GM18507 (cell line): ENCODE results near the gene SRRM4.

Experiments
- DNase-seq: peaks from one replicate; pipeline ENCODE4 v3.0.0; 2011; ENCODE audit warnings: low read depth; ENCODE audit not compliant: insufficient read length; ENCODE audit errors: extremely low spot score
- FAIRE-seq: peaks from 2 replicates; lab custom pipeline; 2011; peaks lifted over from hg19 to GRCh38; lab: Jason Lieb, UNC

Gene SRRM4

DNA sequence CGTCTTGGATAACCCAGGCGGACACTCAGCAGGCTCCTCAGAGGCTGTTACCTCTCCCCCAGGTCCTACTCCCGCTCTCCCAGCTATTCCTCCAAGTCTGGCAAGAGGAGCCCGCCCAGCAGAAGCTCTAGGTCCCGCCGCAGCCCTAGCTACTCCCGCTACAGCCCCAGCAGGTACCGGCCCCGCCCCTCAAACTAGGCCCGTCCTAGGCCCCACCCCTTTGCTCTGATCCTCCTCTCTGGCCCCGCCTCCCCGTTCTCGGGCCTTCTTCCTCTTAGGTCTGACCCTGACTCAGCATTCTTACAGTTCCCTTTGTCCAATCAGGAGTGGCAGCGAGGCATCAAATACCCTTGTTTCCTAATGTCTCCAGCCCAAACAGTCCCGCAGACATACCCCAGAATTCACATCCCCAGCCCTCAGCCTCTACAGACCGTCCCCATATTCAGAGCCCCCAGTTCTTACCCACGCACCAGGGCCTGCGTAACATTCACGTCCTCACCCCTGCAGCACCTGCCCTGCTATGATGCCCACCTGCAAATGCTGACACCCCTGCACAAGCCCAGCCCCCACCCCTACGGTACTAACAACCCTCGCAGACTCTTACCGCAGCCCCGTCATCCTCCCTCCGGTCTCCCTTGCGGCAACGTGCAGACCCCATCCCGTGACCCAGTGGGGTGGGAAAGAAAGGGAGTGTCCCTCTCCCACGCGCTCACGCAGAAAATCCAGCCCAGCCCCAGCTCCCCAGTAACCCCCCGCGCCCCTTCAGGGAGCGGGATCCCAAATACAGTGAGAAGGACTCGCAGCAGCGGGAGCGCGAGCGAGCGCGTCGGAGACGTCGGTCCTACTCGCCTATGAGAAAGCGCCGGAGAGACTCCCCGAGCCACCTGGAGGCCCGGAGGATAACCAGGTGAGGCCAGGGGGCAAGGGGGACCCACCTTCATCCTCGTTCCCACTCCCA lies 172.4 kb downstream of the SRRM4 start:
- DNase-seq: no peak
- FAIRE-seq: no peak

DNA sequence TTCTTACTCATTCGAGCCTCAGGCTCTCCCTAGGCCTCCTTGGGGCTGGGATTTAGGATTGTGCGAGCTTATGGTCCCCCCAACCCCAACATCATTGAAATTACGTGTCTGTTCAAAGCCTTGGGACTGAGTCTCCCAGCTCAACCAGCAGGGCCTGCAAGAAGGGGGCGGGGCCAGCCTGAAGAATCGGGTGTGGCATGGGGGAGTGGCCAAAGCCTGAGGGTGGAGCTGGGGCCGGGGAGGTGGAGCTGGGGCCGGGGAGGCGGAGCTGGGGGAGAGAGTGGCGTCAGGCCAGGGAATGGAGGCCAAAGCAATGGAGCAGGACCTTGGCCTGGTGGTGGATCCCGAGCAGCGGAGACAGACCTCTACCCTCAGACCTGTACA lies 173.1 kb downstream of the SRRM4 start:
- FAIRE-seq (no peak), DNase-seq (no peak)

DNA sequence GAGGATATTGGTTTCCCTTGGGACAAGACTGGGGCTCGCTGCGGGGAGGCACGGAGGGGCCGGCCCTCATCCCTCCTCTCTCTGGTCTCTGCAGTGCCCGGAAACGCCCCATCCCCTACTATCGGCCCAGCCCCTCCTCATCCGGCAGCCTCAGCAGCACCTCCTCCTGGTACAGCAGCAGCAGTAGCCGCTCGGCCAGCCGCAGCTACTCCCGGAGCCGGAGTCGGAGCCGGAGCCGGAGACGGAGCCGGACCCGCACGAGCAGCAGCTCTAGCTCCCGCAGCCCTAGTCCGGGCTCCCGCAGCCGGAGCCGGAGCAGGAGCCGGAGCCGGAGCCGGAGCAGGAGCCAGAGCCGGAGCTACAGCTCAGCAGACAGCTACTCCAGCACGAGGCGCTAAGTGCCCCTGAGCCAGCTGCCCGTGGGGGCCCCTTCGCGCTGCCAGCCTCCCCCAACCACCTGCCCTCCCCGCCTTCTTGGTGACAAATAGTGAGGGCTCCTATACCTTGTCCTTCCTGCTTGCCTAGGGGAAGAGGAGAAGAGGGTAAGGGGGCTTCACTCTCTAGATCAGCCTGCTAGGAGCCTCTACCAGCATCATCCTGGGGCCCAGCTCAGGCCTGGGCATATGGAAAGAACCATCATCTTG lies 175.2 kb downstream of the SRRM4 start:
- FAIRE-seq (no peak), DNase-seq (no peak)

DNA sequence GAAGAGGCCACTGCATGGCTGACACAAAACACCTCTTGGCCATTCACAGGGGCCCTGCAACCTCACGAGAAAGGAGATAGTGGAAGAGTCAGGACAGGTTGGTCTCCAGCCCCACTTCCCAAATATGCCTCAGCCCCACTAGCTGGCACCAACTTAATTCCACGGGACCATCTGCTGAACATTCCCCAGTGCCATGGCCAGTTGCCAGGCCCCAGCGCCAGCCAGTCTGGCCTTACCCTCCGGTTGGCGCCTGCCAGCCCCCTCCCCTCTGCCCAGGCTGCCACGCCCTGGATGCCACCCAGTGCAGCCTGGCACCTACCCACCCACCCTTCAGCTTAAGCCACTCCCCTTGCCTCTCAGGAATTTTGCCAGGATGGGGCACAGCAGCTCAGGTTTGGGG lies 176.2 kb downstream of the SRRM4 start:
- FAIRE-seq (no peak), DNase-seq (no peak)

DNA sequence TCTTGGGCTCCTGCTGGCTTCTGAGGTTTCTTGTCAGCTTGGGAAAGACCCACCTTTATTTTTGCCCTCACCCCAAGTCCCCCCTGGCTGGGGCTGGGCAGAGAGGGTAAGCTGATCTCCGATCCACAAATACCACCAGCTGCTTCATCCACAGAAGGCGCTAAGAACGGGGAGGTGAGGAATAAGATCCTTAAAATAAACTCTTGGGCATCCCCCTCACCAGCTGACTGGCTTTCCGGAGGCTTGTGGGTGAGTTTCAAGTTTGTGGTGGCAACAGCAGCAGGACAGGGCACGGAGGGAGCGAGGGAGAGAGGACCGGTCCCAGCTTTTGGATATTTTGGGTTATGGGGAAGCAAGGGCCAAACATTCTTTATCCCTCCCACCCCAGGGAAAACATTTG lies 176.6 kb downstream of the SRRM4 start:
- FAIRE-seq: no peak

DNA sequence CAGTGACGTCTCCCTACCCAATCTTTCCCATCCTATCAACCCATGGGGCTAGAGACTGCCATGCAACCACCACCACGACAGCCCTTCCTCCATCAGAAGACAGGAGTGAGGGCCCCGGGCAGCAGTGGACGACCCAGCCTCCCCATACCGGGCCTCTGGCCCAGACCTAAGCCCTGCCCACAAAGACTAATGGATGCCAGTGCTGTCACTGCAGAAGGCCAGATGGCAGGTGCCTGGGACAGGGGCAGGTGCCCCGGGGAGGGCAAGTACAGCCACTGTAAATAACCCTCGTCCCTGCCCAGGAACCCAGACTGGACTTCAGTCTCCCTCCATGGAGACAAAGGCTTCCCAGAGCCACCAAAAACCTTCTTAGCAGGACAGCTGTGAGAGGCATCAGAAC lies 177.1 kb downstream of the SRRM4 start:
- FAIRE-seq (no peak), DNase-seq (no peak)

More for the DNA sequence above, 176.6 kb downstream of the SRRM4 start:
- no peak for DNase-seq

DNA sequence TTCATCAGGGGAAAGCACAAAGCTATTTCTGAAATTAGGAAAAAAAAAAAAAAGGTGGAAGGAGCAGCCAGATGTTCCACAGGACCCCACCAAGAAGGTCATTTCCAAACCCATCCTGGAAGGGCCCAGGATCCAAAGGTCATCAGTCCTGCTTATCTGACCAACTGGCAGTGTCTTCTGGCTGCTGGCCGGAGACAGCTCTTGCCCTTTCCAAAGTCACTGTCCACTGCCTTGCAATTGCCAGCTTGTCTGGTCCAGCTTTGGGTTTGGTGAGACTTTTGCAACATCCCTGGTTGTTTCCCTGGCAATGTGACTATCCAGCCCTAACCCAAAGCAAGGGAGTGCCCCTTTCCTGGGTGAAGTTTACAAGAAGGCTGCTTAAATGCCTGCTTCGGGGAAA lies 178.5 kb downstream of the SRRM4 start:
- DNase-seq (no peak), FAIRE-seq (no peak)

DNA sequence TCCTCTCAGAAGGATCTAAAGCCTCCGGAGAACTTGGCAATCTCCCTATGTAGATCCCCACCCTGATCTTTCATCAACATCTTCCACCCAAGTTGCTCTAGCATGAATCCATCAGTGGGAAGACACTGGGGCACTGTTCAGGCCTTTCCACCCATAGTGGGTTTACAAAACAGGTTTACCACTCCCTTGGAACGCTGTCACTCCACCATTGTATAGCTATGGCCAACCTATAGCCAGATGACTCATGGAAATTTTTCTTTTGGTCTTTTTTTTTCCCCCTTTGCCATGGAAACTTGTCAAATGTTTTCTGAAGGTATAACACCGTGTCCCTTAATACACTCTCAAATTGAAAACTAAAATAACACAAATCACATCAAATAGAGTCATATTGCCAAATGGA lies 186.6 kb downstream of the SRRM4 start:
- FAIRE-seq (no peak), DNase-seq (no peak)

DNA sequence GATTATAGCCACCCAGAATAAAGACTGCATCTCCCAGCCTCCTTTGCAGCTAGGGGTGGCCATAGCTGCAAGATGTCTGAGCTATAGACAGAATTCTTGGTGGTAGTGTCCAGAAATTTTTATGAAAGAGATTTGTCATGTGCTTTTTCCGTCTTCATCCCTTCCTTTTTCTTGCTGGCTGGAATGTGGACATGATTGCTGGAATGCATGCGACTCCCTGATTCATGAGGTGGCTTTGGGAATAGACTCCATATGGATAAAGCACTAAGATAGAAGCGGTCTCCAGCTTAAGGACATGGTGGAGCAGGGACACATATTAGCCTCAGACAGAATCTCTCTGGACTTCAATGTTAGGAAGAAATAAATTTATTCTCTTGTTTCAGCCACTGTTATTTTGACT lies 187.4 kb downstream of the SRRM4 start:
- DNase-seq (no peak), FAIRE-seq (no peak)

DNA sequence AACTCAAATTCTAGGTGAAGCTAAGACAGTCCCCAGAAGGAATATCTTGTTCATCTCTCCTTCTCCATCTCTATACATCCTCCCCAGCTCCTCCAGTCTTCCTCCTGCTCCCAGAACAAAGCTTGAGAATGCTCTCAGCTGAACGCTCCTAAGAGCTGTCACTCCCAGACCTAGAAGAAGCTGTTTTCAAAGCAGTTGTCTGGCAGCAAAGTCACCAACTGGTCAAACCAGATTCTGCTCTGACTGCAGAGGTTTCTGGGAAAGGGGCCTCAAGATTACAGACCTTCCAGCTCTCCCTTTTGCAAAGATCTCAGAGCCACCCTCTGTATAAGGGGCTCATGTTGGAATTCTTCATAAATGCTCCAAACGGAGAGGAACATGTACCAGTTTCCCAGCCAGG lies 187.8 kb downstream of the SRRM4 start:
- no peak for FAIRE-seq
- no peak for DNase-seq

DNA sequence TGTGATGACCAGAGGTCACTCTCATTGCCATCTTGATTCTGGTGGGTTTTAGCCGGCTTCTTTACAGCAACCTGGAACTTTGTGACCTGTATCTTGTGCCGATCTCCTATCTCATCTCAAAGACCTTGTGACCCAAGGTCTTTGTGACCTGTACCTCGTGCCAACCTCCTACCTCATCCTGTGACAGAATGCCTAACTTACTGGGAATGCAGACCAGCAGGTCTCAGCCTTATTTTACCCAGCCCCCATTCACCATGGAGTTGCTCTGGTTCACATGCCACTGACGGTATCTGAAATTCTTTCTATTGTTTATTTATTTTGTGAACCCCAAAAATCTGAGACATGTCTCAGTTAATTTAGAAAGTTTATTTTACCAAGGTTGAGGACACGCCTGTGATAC lies 189.9 kb downstream of the SRRM4 start:
- DNase-seq: no peak
- no peak for FAIRE-seq

DNA sequence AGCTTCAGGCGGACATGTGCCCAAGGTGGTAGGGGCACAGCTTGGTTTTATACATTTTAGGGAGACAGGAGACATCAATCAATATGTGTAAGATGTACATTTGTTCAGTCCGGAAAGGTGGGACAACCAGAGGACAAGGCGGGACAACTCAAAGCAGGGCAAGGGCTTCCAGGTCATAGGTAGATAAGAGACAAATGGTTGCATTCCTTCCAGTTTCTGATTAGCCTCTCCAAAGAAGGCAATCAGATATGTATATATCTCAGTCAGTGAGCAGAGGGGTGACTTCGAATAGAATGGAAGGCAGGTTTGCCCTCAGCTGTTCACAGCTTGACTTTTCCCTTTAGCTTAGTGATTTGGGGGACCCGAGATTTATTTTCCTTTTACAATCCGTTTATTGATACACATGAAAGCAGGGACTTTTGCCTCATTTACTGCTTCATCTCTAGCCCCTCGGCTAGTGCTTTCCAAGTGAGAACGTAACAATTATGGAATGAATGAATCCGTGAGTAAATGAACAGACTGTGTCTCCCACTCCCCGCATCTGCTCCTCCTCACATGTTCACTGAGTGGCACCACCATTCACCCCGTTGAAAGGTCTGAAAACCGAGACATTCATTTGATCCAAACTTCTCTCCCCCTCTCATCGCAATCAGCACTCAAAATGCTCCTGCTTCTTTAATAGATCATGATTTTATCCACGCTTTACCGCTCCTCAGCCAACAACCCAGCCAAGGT lies 190.5 kb downstream of the SRRM4 start:
- no peak for DNase-seq
- no peak for FAIRE-seq

DNA sequence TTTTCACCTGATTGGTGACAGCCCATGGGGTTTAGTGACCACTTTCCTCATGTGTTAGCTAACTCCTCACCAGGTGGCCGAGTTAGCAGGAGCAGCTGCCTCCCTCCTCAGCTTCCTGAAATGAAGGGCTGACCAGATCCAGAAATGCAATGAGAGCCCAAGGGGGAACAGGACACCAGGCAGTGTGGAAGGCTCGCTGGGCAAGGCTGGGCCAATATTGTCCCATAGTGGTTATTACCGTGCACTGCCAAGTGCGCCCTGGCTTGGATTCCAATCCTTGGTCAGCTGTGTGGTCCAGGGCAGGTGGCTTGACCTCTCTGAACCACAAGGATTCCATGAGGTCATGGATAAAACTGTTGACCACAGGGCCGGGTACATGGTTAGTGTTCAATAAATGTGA lies 193.7 kb downstream of the SRRM4 start:
- DNase-seq (no peak), FAIRE-seq (no peak)

DNA sequence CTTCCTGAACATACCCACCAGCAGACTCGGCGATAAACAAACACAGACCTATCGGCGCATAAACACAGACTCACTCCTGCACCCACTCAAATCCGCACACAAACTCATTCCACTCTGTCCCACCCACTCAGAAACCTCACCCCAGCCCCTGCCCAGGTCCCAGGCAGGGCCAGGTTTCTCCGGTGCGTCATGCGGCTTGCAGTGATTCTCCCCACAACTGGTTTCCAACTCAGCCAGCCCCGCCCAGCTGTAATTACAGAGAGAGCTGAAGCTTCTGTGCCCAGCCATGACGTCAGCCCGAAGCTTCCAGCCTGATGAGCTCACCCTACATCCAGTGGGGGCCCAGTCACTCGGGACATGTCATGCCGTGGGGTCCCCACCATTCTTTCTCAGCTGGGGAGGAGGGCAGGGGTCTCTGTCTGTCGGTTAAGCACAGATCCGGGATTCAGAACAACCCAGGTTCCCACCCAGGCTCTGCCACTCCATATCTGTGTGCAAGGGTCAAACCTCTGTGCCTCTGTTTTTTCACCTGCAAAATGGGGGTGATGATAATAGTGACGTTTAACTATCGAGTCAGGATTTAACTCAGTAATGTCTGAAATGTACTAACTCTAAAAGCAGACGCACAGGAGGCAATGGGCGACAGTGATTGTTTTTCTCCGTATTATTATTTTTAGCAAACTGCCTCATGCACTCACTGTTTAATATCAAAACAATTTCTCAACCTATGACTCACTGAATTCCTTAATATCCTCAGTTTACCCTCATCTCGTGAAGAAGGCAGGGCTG lies 195.1 kb downstream of the SRRM4 start:
- FAIRE-seq (no peak), DNase-seq (no peak)

DNA sequence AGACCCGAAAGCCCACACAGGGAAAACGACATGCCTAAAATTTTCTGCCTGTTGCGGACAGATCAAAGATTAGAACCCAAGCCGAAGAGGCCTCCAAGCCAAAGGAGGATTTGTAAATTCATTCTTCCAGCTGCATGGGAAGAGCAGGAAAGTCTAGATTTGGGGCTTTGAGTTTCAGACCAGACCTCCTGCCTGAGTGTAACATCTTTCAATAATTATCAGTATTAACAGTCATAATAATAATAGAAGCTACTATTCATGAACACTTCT lies 195.7 kb downstream of the SRRM4 start:
- no peak for DNase-seq
- no peak for FAIRE-seq

DNA sequence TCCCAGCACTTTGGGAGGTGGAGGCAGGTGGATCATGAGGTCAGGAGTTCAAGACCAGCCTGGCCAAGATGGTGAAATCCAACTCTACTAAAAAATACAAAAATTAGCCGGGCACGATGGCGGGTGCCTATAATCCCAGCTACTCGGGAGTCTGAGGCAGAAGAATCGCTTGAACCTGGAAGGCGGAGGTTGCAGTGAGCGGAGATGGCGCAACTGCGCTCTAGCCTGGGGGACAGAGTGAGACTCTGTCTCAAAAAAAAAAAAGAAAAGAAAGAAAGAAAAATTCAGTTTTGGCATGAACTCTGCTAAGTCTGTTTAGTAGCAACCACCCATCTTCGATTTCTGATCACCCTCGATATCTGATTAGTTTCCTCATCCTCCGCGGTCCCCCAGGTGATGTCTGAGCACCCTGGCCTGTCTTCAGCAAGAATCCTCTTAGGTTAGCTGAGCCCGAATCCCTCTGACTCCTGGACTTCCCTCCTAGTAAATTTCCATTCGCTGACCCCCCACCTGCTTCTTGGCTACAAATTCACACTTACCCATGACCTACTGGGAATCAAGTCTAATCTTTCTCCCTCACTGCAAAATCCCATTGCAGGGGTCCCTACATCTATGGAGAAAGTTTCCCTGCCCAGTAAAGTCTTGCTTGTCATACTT lies 196.5 kb downstream of the SRRM4 start:
- FAIRE-seq: no peak
- DNase-seq: no peak

DNA sequence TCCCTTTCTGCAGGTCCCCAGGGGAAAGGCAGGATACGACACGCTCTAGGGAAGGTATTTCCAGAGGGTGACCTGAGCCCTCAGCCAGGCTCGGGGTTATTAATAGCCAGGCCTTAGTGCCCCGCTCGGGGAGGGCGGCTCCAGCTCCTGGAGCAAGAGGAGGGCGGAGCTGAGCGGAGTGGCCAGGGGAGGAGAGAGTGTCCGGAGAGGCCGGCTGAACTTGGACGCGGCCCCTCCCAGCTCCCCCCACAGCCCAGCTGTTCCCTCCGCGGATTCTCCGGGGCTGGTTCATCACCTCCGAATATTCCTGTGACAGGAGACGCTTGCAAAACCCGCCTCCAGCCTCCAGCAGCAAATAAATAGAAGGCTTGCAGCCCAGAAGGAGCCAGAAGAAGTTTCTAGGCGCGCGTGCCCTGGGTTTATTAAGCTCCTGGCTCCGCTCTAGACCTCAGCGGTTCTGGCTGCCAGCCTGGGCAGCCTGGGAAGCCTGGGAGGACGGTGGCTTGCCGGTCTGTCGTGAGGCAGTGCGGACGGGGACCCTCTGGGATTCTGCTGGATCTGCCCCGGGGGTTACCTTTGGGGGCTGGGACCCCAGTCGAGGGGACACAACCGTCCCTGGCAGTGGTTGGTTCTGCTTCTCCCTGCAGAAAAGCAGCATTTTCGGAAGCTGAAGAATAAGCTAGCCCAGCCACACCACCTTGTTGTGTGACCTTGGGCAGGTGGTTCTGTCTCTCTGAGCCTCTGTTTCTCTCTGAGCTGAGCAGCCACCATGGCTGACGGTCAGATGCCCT lies 197.4 kb downstream of the SRRM4 start, which contains the start of gene HSPB8:
HSPB8 (plus strand) TSS at position 388 of the 791 bp plus-strand sequence; CDS start at position 770, 382 bp downstream.
- FAIRE-seq (no peak), DNase-seq (no peak)

DNA sequence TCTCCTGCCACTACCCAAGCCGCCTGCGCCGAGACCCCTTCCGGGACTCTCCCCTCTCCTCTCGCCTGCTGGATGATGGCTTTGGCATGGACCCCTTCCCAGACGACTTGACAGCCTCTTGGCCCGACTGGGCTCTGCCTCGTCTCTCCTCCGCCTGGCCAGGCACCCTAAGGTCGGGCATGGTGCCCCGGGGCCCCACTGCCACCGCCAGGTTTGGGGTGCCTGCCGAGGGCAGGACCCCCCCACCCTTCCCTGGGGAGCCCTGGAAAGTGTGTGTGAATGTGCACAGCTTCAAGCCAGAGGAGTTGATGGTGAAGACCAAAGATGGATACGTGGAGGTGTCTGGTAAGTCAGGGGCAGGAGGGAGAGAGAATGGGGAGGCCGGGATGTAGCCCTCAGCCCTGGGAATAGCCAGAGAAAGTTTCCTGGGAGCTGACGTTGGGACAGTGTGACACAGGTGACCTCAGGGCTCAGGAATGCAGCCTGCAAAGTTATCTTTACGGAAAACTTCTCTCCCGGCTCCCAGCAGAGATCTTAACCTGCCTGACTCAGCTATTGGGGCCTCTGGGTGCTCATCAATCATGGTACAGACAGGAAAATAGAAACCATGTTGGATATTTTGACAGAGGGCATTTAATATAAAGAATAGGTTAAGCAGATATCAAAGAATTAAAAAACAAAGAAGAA lies 198.1 kb downstream of the SRRM4 start:
- no peak for FAIRE-seq
- DNase-seq: no peak
